HUDEP-2 (cell line): ENCODE results near the gene DYRK2.

Experiments
- DNase-seq, 76 experiments: peaks; one replicate each; lab custom pipeline; 2025; ENCODE audit not compliant: unreplicated experiment in 76 of 76; lab: John Stamatoyannopoulos, UW

The DYRK2 gene

GRCh38 chr12:67698672-67699581, 50.4 kb downstream of the DYRK2 start:
- peak in 1 of 76 experiments; percentile 22 for DNase-seq

- DNase-seq: no peak
These were observed 52.6 kb downstream of the DYRK2 start for GRCh38 chr12:67701121-67701520.

- DNase-seq: no peak
These were observed 53.6 kb downstream of the DYRK2 start for GRCh38 chr12:67702136-67702535.

- DNase-seq: no peak
These were observed 55.5 kb downstream of the DYRK2 start for GRCh38 chr12:67704071-67704470.

- no peak for DNase-seq
These were observed 57.1 kb downstream of the DYRK2 start for GRCh38 chr12:67705394-67706370.

- no peak for DNase-seq
These were observed 60.9 kb downstream of the DYRK2 start for GRCh38 chr12:67709367-67709954.

GRCh38 chr12:67710582-67710981, 62.0 kb downstream of the DYRK2 start:
- DNase-seq: no peak

GRCh38 chr12:67712011-67712410, 63.5 kb downstream of the DYRK2 start:
- DNase-seq: no peak

GRCh38 chr12:67714648-67715047, 66.1 kb downstream of the DYRK2 start:
- no peak for DNase-seq
